Measurements from ENCODE around the gene DCBLD2.

The DCBLD2 gene, protein sequence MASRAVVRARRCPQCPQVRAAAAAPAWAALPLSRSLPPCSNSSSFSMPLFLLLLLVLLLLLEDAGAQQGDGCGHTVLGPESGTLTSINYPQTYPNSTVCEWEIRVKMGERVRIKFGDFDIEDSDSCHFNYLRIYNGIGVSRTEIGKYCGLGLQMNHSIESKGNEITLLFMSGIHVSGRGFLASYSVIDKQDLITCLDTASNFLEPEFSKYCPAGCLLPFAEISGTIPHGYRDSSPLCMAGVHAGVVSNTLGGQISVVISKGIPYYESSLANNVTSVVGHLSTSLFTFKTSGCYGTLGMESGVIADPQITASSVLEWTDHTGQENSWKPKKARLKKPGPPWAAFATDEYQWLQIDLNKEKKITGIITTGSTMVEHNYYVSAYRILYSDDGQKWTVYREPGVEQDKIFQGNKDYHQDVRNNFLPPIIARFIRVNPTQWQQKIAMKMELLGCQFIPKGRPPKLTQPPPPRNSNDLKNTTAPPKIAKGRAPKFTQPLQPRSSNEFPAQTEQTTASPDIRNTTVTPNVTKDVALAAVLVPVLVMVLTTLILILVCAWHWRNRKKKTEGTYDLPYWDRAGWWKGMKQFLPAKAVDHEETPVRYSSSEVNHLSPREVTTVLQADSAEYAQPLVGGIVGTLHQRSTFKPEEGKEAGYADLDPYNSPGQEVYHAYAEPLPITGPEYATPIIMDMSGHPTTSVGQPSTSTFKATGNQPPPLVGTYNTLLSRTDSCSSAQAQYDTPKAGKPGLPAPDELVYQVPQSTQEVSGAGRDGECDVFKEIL

GRCh38 chr3:98901392-98902350 is at the start of gene DCBLD2:
DCBLD2 (minus strand) TSS chr3:98901695; CDS start chr3:98901326, 369 bp downstream.
- peak; percentile 98 for DNase-seq

- DNase-seq: no peak
Measured at GRCh38 chr3:98945666-98946065, 44.2 kb upstream of the DCBLD2 start.

GRCh38 chr3:98945101-98945524 is 43.6 kb upstream of the DCBLD2 start:
- DNase-seq: no peak

- DNase-seq: no peak
Measured at GRCh38 chr3:98930413-98930812, 28.9 kb upstream of the DCBLD2 start.

- DNase-seq: no peak
Measured at GRCh38 chr3:98921957-98922356, 20.5 kb upstream of the DCBLD2 start.

GRCh38 chr3:98920166-98920565 is 18.7 kb upstream of the DCBLD2 start:
- DNase-seq: no peak

- DNase-seq: no peak
Measured at GRCh38 chr3:98918586-98918985, 17.1 kb upstream of the DCBLD2 start.

DNA sequence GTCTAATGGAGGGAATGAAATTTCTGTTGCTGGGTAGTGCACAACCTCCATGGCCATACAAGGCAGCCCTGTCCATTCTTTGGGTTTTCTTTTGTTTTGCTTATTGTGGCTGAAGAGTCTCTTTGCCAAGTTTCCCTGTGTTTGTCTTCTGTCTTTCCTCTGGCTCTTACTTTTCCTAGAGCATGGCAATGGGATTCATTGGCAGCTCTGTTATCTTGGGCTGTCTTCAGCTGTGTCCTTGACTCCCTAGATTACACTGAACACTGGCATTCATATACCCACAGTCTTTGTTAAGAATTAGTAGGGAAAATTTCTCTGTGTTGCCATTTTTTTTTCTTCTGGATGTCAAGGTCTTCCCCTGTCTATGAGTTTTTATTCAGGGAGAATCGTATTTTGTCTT is 16.1 kb upstream of the DCBLD2 start:
- DNase-seq: no peak

GRCh38 chr3:98914210-98915080 is 12.9 kb upstream of the DCBLD2 start:
- no peak for DNase-seq

DNA sequence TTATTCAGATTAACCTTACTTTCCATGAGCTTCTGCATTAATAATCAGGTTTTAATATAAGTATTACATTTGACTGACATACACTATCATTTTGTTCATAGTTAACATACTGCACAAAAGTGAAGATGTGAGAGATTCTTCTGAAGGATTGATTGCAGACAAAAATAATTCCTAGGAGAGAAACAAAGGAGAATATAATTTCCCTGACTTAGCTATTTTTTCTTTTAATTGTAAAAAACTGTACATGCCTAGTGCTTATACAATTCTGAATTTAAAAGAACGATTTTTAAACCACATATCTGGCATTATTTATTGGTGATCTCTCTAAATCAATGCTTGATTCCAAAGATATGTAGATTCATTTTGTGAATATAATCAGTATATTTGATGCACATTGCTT is 11.0 kb upstream of the DCBLD2 start:
- DNase-seq: no peak

DNA sequence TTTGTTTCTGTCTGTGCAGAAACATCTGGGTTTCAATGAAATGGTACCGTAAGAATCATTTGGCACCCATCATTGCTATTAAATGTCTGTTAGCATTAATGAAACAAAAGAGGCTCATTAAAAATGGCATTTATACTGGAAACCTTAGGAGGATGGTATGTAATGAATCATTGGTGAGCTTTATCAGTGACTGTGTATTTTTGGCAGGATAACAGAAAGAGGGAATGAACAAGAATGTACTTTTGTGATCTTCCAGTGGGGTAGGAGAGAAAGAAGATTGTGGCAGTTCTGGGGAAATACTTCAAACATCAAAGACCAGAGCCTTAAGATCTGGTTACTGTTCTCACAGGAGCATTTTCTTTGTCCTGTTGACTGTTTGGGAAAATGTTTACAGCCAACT is 4.7 kb upstream of the DCBLD2 start:
- DNase-seq: no peak

DNA sequence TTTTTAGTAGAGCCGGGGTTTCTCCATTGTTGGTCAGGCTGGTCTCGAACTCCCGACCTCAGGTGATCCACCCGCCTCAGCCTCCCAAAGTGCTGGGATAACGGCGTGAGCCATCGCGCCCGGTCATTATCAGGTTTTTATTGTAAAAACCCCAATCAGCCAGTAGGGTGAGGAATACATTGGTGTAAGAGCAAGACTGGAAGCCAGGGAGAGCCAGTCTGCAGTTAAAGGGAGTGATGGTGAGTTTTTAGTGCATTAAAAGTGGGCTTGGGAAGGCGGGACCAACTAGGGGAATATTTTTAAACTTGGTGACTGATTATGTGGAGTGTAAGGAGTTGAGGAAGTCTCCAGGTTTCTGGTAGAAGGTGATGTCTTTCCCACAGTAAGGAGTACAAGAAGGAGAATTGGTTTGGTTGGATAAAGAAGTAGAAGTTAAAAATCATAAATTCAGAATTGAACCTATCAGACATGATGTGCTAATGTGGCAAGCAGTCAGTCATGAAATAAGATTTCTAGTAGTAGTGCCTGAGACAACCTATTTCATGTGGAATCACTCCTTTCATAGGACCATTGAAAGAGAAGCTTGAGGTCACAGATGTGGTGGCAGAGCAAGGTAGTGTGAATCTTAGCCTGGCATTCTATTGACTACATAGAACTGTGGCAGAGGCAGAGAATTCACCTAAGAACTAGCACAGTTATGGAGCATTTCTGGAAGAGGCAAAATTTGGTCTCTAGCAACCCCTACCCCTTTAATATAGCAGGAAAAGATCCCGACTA is 2.4 kb upstream of the DCBLD2 start:
- no peak for DNase-seq

DNA sequence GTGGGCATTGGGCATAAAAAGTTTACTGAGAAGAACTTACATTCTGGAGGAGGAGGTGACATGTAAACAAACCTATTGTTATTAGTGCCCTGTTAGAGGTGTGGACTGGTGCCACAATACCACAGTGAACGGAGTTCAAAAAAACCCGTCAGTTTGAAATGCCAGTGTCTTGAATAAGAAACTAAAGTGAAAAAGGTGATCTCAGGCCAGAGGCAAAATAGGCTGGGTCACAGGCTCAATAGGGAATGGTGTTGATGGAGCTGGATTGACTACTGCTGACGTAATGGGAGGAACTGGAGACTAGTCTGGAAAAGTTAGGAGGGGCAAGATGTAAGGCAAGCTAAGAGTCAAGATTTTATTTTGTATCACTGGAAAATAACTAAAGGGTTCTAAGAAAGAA is 1.6 kb upstream of the DCBLD2 start:
- DNase-seq: no peak

DNA sequence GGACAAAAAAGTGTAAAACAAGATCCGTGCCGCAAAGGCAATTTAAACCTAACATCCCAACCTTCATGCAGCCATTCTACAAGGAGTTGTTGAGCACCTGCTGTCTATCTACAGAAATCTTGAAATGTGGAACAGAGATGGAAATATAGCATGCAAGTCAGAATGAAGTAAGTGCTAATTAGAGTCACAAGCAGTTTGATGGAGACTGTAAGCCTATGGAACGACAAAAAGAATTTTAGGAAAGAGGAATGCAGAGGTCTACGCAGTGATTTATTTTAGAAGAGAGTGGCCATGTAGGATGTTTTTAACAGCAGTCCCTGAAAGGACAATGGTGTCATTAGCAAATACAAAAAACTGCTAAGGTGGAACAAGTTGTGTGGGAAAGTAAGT is 851 bp upstream of the DCBLD2 start:
- DNase-seq: no peak

DNA sequence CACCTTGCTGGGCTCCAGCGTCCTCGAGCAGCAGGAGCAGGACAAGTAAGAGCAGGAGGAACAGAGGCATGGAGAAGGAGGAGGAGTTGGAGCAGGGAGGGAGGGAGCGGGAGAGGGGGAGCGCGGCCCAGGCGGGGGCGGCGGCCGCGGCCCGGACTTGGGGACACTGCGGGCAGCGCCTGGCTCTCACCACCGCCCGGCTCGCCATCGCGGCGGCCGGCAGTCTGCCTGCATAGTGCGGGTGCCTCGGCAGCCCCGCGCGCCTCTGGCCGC is 440 bp downstream of the DCBLD2 start:
- no peak for DNase-seq

DNA sequence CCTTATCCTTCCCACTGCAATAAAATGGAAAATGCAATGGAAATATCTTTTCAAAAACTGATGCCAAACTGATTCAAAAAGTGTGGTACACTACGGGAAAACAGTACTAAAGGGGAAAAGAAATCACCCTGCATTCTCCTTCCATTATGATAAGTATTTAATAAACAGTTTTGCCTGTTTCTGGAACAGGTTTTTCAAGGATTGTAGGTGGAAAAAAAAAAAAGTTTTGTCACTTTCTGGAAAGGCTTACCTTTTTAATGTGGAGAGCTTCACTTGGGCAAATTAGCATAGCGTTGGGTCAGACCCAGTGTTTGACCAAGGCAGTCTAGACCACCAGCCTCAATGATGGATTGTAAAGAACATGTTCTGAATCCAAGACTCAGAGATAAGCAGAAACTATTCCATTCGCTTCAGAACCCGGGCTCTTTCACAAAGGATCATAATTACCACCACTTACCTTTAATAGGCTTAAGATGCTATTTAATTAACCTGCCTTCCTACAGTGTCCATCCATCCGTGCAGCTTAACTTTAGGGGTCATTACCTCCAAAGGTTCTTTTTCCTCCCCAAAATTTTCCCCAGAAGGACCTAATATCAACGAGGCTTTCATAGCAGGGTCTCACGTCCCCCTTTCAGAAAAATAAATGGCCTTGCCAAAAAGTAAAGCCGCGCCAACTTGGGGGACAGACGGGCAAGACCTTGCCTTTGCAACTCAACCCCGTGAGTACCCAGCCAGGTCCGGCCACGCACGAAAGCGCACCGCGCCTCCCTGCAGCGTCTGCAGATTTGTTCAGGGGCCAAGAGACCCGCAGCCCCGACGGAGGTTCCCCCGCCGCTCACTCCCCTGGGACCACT is 1.0 kb downstream of the DCBLD2 start:
- DNase-seq: no peak

DNA sequence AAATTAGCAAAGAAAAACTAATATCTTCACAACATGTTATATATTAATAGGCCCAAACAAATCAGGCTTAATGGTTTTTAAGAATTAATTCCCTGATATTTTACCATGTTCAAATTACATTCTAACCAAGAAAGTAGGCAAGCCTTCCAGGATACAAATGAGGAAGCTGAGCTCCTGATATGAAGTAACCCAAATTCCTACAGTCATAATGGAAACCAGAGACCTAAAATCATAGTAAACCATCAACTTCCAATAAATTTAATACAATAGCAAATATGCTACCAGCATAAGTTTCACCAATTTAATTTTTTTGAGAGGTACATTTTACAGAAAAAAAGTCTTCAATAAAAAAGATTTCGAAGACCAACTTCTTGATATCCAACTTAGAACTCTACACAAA is 3.8 kb downstream of the DCBLD2 start:
- DNase-seq: no peak

- DNase-seq: no peak
Measured at GRCh38 chr3:98894791-98895576, 6.5 kb downstream of the DCBLD2 start.

DNA sequence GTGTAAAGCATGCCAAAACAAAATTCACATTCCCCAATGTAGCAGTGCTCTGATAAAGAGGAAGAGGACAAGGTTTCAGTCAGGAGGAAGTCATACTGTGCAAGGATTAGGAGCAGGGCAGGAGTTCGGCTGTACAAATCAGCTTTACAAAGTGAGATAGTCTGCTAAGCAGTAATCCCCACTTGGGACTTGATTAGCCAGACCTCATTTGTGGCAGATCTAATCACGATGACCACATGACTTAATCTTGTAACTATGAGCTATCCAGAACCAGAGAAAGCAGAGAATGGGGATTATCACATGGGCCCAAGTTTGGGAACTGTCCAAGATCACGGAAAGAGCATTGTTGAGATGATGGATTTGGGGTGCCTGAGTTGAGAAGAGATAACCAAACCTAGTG is 7.8 kb downstream of the DCBLD2 start:
- no peak for DNase-seq

DNA sequence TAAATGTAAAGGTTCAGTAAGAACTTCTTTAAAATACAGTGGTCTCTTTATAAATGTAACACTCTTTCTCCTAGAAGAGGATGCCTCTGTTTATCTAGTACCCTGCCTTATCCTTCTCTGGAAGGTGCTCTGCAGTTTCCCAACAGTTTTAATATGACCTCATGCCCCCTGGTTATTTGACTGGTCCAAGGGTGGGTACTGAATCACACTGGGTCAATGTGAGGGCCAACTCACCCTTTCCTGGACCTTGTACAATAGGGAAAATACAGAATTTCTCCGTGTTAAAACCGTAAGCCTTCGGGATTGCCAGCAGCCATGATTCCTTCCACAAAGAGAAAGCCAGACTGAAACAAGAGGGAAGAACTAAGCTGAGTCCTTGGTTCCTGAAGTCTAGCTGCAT is 9.2 kb downstream of the DCBLD2 start:
- no peak for DNase-seq

Measured in DMS153 (cell line).